EH (cell line): Measurements from ENCODE around the gene KIRREL2.

Source experiments
- DNase-seq: peaks from one replicate; pipeline ENCODE4 v3.0.0-alpha.2; 2015; ENCODE audit warnings: low read depth

KIRREL2 gene

DNA sequence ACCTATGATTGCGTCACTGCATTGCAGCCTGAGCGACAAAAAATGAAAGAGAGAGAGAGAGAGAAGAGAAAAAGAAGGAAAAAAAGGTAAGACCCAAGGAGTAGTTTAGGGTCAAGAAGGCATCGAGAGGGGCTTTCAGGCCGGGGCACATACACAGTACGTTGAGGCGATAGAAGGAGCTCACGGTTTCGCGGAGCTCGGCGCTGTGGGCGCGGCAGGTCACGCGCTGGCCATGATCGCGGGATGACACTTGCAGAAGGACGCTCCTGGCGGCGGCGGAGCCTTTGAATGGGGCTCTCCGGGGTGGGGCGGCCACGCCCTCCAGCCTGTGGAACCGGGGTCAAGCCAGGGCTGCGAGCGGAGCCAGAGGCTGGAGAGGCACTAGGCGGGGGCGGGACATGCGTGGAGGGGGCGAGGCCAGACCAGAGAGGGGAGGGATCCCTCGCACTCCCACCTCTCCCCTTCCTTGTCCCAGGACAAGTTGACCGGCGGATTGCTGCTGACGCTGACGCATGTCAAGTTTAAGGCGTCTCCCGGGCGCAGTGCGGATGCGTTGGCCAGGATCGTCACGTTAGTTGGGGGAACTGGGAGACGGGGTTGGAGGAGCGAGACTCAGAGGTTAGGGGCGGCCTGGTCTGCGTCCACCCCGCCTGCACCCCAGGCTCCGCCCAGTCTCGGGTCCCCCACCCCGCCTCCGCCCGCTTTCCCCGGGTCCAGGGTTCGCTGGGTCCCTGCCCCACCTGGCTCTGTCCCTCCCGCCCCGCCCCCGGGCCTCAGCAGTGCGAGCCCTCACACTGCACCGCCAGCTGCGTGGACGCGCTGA lies 11.3 kb upstream of the KIRREL2 start:
- no peak for DNase-seq

GRCh38 chr19:35846038-35846668 lies 10.6 kb upstream of the KIRREL2 start:
- DNase-seq: no peak

DNA sequence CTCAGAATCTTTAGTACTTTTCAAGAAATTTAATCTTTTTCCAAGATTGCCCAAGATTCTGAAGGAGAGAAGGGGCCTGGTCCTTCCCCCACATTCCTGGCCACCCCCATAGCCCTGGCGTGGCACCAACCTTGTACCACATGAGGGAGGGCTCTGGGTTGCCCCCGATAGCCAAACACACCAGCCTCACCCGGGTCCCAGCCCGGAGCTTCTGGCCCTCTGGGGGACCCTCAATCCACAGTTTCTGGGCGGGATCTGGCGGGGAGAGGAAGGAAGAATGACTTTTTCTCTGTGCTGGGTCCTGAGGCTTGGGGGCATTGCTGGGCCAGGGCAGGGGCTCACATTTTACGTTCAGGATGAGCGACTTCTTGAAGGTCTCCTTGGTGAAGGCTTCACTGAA lies 8.8 kb upstream of the KIRREL2 start:
- no peak for DNase-seq

DNA sequence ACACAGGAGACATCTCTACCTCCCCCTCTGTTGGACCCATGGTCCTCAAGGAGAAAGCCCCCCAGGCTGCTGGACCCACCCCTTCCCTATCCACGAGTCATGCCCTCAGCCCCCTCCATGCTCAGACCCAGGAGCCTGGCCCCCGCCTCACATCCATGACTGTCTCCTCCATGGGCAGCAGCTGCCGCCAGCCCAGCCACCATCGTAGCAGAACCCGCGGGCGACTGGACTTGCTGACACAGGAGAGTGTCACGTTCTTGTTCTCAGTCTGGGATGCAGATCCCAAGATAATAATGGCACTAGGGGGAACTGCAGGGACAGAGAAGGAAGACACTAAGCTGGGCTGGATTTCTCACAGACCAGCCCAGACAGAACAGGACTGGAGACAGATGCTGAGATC lies 8.2 kb upstream of the KIRREL2 start:
- no peak for DNase-seq

DNA sequence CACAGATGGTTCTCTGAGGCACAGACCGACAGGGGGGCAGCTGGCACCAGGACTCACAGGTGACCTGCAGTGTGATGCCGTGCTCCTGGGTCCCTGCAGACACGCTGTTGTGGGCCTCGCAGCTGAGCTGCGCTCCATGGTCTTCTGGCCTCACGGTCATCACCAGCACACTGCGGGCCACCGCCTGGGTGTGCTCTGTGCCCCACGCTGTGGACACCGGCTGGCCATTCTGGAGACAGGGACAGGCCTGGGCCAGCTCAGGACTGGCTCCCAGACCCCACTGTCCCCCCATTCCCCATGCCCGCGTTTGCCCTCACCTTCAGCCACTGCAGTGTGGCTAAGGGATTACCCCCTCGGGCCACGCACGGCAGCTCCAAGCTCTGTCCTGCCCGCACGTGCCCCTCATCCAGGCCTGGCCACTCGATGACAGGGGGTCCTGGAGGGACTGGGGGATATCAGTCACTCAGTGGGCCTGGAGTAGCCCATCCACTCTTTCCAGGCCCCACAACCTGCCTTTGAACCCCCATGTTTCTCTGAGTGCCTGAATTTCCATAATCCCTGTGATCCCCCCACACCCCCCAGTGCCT lies 7.7 kb upstream of the KIRREL2 start:
- DNase-seq: no peak

- DNase-seq: no peak
Observed at GRCh38 chr19:35851213-35852028, 5.3 kb upstream of the KIRREL2 start.

- no peak for DNase-seq
Observed at GRCh38 chr19:35852029-35852780, 4.5 kb upstream of the KIRREL2 start, which contains the start of gene NPHS1. NPHS1 (minus strand) TSS chr19:35852504; CDS start chr19:35851837, 667 bp downstream.

DNA sequence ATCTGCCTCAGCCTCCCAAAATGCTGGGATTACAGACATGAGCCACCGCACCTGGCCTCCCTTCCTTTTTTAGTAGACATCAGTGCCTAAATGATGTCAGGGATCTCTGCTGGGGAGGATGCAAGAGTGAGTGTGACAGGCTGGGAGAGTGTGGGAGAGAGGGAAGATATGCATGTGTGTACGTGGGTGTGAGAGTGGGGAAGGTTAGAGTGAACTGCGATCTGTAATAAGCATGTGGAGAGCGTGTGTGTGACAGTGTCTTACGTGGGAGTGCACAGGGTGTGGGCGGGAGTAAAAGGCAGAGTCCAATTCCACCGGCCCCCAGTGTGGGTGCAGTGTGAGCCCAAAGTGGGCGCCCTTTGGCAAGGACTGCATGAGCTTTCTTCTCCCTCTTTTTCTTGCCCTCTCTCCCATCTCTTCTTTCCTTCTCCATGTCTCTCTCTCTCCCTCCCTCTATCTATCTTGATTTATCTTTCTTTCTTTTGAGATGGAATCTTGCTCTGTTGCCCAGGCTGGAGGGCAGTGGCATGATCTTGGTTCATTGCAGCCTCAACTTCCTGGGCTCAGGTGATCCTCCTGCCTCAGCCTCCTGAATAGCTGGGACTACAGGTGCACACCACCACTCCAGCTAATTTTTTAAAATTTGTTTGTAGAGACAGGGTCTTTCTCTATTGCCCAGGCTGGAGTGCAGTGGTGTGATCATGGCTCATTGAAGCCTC lies 3.5 kb upstream of the KIRREL2 start:
- no peak for DNase-seq

DNA sequence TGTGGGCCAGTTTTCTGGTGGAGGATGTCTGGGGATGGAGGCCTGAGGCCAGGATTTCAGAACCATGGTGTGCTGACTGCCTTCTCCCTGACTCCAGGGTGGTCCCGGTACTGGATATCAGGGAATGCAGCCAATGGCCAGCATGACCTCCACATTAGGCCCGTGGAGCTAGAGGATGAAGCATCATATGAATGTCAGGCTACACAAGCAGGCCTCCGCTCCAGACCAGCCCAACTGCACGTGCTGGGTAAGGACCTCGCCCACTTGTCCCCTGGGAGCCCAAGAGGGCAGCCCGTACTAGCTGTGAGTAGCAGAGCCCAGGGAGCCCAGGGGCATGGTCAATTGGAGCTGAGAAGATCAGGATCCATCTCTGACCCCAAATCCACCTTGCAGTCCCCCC lies 1.6 kb downstream of the KIRREL2 start:
- no peak for DNase-seq

DNA sequence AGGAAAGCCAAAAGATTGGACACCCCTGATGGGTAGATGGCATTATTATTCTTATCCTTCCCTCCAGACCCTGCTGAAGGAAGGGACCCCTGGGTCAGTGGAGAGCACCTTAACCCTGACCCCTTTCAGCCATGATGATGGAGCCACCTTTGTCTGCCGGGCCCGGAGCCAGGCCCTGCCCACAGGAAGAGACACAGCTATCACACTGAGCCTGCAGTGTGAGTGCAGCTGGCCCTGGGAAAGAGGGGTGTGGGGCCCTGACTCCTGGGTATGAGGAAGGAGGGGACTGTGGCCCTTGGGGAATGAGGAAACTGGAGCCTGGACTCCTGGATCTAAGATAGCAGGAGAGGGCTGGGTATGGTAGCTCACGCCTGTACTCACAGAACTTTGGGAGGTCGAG lies 2.7 kb downstream of the KIRREL2 start:
- no peak for DNase-seq

GRCh38 chr19:35860436-35860817 lies 3.7 kb downstream of the KIRREL2 start:
- no peak for DNase-seq

DNA sequence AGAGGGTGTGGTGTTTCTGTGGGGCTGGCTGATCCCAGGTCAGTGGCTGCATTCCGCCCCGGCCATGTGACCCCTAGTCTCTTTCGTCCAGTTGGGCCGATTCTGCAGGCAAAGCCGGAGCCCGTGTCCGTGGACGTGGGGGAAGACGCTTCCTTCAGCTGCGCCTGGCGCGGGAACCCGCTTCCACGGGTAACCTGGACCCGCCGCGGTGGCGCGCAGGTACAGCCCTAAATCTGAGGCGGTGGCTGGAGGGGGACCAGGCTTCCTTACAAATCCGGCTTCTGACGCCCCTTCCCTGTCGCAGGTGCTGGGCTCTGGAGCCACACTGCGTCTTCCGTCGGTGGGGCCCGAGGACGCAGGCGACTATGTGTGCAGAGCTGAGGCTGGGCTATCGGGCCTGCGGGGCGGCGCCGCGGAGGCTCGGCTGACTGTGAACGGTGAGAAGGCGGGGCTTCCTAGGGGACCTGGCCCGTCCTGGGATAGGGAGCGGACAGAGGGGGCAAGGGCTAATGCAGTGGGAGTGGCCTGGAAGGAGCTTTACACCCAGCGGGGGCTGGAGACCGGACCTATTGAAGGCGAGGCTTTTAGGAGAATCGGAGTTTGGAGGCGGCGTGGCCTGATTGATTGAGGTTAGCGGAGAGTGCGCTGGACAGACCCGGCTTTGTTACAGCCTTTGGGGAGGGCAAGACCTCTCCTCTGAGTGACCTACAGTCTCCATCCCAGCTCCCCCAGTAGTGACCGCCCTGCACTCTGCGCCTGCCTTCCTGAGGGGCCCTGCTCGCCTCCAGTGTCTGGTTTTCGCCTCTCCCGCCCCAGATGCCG lies 4.3 kb downstream of the KIRREL2 start:
- DNase-seq: peak; percentile 16

DNA sequence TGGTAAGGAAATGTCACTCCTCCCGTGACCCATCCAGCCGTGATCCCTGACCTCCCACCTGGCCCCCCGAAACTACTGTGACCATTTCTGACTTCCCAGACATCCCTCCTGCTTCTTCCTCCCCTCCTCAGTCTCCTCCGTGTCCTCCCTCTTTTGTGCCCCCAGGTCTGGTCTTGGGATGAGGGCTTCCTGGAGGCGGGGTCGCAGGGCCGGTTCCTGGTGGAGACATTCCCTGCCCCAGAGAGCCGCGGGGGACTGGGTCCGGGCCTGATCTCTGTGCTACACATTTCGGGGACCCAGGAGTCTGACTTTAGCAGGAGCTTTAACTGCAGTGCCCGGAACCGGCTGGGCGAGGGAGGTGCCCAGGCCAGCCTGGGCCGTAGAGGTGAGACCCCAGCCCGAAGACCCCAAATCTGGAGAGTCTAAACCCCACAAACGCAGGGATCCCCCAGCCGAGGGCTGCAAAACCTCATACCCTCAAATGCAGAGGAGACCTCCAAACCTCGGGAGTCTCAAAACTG lies 5.0 kb downstream of the KIRREL2 start:
- no peak for DNase-seq

DNA sequence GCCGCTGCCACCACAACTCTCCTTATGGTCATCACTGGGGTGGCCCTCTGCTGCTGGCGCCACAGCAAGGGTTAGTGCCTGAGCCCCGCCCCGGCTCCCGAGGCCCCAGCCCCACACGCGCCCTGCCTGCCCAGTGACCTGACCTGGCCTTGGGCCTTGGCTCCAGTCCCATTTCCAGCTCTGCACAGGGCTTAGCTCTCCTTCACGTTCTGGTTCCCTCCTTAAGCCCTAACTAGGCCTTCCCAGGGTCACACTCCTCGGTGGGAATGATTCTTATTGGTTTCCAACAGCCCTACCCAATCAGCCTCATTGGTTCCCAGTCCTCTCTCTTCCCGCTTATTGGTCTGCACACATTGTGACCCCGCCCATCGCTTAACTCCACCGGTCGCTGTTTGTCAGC lies 5.8 kb downstream of the KIRREL2 start:
- DNase-seq: no peak

GRCh38 chr19:35863018-35863417 lies 6.3 kb downstream of the KIRREL2 start:
- DNase-seq: no peak

GRCh38 chr19:35868172-35868822 lies 11.6 kb downstream of the KIRREL2 start, which contains the start of gene APLP1:
APLP1 (plus strand) TSS chr19:35868574; CDS start chr19:35868637, 63 bp downstream.
- DNase-seq: peak; percentile 58

- DNase-seq: no peak
Observed at GRCh38 chr19:35868823-35869326, 12.2 kb downstream of the KIRREL2 start.

GRCh38 chr19:35869327-35870123 lies 12.8 kb downstream of the KIRREL2 start:
- DNase-seq: peak; percentile 81
